Mesothelial cell of epicardium (in vitro differentiated cells): ENCODE data around the gene ADAMTSL4. TPM values are rescaled to one million over a fixed set of nuclear protein-coding genes. Genes with fewer than 3 reads are reported as not detected.

Experiments used
- DNase-seq, 2 experiments: peaks; one replicate each; pipeline ENCODE4 v3.0.0; 2021; ENCODE audit warnings: low spot score in 2 of 2; ENCODE audit not compliant: unreplicated experiment in 2 of 2
- H3K27ac Mint-ChIP-seq: 2 replicates; pipeline ENCODE4 v1.8.0; 2021; ENCODE audit warnings: mixed read lengths
- H3K27me3 Mint-ChIP-seq: 2 replicates; pipeline ENCODE4 v1.8.0; 2021; ENCODE audit warnings: low read depth, mixed read lengths
- H3K36me3 Mint-ChIP-seq: 2 replicates; pipeline ENCODE4 v1.8.0; 2021; ENCODE audit warnings: mixed read lengths
- H3K4me1 Mint-ChIP-seq: 2 replicates; pipeline ENCODE4 v1.8.0; 2021; ENCODE audit warnings: mixed read lengths
- H3K4me3 Mint-ChIP-seq: 2 replicates; pipeline ENCODE4 v1.8.0; 2021; ENCODE audit warnings: mild to moderate bottlenecking, moderate library complexity, mixed read lengths
- H3K9me3 Mint-ChIP-seq: 2 replicates; pipeline ENCODE4 v1.8.0; 2021; ENCODE audit warnings: mixed read lengths
- CTCF ChIP-seq: fragments of 200-600 bp; sonication (generic); IDR thresholded peaks from one replicate; pipeline ENCODE4 v1.5.0; 2021; ENCODE audit warnings: antibody characterized with exemption; ENCODE audit not compliant: unreplicated experiment
- total RNA-seq: library from RNA; stranded (reverse); gene quantifications from 3 replicates; pipeline ENCODE4 v1.2.1, GENCODE V29; 2021

Gene ADAMTSL4
- total RNA-seq, 1 donor from 2014 or later: 16.6 TPM

GRCh38 chr1:150515328-150516049 lies 33.7 kb upstream of the ADAMTSL4 start, which contains the start of gene FALEC:
TSS of gene FALEC (plus strand) at chr1:150515752.
- peaks cover 10% of the 10 kb centered on the region for H3K4me1 Mint-ChIP-seq
- H3K36me3 Mint-ChIP-seq: peaks cover 9% of the 10 kb centered on the region
- H3K27ac Mint-ChIP-seq: peak within 1 kb of the TSS; percentile 94
- peak within 1 kb of the TSS; percentile 93 for H3K4me3 Mint-ChIP-seq
- no peak for TF ChIP-seq CTCF
- no peaks in the 10 kb centered on the region for H3K27me3 Mint-ChIP-seq
- DNase-seq: peak; percentile 96
- H3K9me3 Mint-ChIP-seq: no peaks in the 10 kb centered on the region

DNA sequence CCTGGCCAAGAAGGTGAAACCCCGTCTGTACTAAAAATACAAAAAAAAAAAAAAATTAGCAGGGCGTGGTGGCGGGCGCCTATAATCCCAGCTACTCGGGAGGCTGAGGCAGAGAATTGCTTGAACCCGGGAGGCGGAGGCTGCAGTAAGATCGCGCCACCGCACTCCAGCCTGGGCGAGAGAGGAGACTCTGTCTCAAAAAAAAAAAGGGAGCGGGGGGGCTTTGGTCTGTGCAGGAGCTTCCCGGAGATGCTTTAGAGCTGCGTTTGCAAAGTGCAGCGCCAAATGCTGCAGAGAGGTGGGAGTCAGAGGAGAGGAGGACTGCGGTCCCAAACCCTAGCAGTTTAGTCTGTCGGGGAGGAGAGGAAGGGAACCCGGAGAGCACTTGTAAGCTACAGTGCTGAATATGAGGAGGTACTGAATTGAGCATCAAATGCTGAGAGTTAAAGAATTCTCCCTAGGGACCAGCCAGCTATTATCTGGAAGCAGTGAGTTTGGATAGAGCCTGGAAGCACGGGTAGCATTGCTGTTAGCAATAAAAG lies 33.1 kb upstream of the ADAMTSL4 start:
- peaks cover 10% of the 10 kb centered on the region for H3K4me1 Mint-ChIP-seq
- peak in 1 of 2 experiments; percentile 42 for DNase-seq
- H3K36me3 Mint-ChIP-seq: peaks cover 9% of the 10 kb centered on the region
- H3K27ac Mint-ChIP-seq: peak overlapping the region; percentile 84
- H3K27me3 Mint-ChIP-seq: no peaks in the 10 kb centered on the region
- peak overlapping the region; percentile 93 for H3K4me3 Mint-ChIP-seq
- no peaks in the 10 kb centered on the region for H3K9me3 Mint-ChIP-seq
- no peak for TF ChIP-seq CTCF

DNA sequence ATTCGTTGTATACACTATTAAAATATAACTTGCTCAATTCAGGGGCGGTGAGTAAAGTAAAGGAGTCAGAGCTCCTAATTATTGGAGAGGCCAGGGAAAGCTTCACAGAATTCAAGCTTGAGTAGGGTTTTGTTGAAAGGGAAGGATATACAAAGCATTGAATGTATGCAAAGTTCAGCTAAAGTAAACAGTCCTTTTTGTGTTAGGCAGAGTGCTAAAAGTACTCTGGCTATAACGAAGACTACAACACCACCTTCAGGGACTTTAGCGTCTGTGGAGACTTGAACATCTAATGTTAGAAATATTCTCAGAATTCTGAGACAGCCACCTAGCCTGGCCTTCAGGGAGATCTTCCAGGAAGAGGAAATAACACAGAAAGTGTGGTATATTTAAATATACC lies 32.6 kb upstream of the ADAMTSL4 start:
- no peak for TF ChIP-seq CTCF
- no peak overlapping the region for H3K27ac Mint-ChIP-seq
- peaks cover 10% of the 10 kb centered on the region for H3K4me1 Mint-ChIP-seq
- H3K36me3 Mint-ChIP-seq: peaks cover 8% of the 10 kb centered on the region
- no peaks in the 10 kb centered on the region for H3K27me3 Mint-ChIP-seq
- no peak for DNase-seq
- no peaks in the 10 kb centered on the region for H3K9me3 Mint-ChIP-seq
- H3K4me3 Mint-ChIP-seq: peak overlapping the region; percentile 93

- Mint-ChIP-seq H3K4me3 (no peak overlapping the region), H3K27ac (no peak overlapping the region), H3K27me3 (no peaks in the 10 kb centered on the region), H3K4me1 (peaks cover 9% of the 10 kb centered on the region), H3K36me3 (no peaks in the 10 kb centered on the region), H3K9me3 (no peaks in the 10 kb centered on the region)
- no peak for DNase-seq
- TF ChIP-seq CTCF: no peak
These were observed 27.8 kb upstream of the ADAMTSL4 start for GRCh38 chr1:150521196-150521968.

DNA sequence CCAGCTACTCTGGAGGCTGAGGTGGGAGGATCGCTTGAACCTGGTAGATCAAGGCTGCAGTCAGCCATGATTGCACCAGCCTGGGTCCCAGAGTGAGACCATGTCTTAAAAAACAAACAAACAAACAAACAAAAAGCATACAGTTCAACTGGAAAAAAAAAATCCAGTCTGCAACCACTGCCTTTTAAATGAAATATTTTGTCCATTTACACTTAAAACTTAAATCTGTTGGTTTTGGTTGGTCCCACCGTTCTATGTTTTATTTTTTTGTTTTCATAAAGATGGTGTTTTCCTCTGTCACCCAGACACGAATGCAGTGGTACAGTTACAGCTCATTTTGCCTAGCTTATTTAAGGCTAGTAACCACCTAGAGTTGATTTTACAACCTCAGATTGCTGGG lies 23.9 kb upstream of the ADAMTSL4 start:
- no peaks in the 10 kb centered on the region for H3K36me3 Mint-ChIP-seq
- H3K4me3 Mint-ChIP-seq: no peak overlapping the region
- H3K4me1 Mint-ChIP-seq: peaks cover 5% of the 10 kb centered on the region
- DNase-seq: no peak
- no peak overlapping the region for H3K27ac Mint-ChIP-seq
- no peak for TF ChIP-seq CTCF
- H3K9me3 Mint-ChIP-seq: no peaks in the 10 kb centered on the region
- no peaks in the 10 kb centered on the region for H3K27me3 Mint-ChIP-seq
